B cell (primary cell): ENCODE measurements around the gene RFX8. TPM values are rescaled to one million over a fixed set of nuclear protein-coding genes. Genes with fewer than 3 reads are reported as not detected.

ENCODE experiments used
- ATAC-seq: fragments of 200-7000 bp; cut with Tn5 transposase; one replicate; pipeline ENCODE4 v1.10.0; 2021; ENCODE audit warnings: low read depth, mild to moderate bottlenecking, moderate number of reproducible peaks, moderate library complexity
- CTCF ChIA-PET: fragments of 350-600 bp; sonication (Branson Sonifier 250); formaldehyde crosslinking; loops from one replicate; lab custom pipeline; 2021; ENCODE audit warnings: antibody characterized with exemption, inconsistent platforms; lab: Charles Lee
- POLR2A ChIA-PET: fragments of 350-600 bp; sonication (Branson Sonifier 250); formaldehyde crosslinking; loops from one replicate; lab custom pipeline; 2021; ENCODE audit warnings: antibody characterized with exemption; lab: Charles Lee
- DNase-seq: peaks from one replicate; pipeline ENCODE4 v3.0.0; 2013
- H2AFZ ChIP-seq: 2 replicates; pipeline ENCODE4 v1.6.1; 2012; ENCODE audit warnings: mild to moderate bottlenecking, low read depth, low read length; ENCODE audit not compliant: insufficient read depth, poor library complexity, severe bottlenecking
- H3K27ac ChIP-seq, 2 donors: 1 replicate in 1 of 2; 2 replicates in 1 of 2; pipeline ENCODE4 v1.5.1; 2012 to 2013; ENCODE audit warnings: low read length in 2 of 2, mild to moderate bottlenecking in 2 of 2, moderate library complexity in 1 of 2
- H3K27me3 ChIP-seq, 4 experiments: fragments of 200-600 bp in 1 of 4; sonication (generic) in 1 of 4; replicated peaks in 1 of 4; 1 replicate in 2 of 4; 2 replicates in 2 of 4; pipeline versions ENCODE4 v1.6.1 to v1.7.0; 2013 to 2016; ENCODE audit warnings: low read length in 3 of 4, mild to moderate bottlenecking in 2 of 4, mixed read lengths in 1 of 4, moderate library complexity in 1 of 4; ENCODE audit not compliant: insufficient read depth in 4 of 4, control insufficient read depth in 3 of 4; ENCODE audit errors: control extremely low read depth in 1 of 4
- H3K36me3 ChIP-seq, 2 experiments: replicated peaks in 1 of 2; 1 replicate in 1 of 2; 2 replicates in 1 of 2; pipeline versions ENCODE4 v1.6.1 to v1.7.1; 2013; ENCODE audit warnings: low read length in 1 of 2; ENCODE audit not compliant: insufficient read depth in 2 of 2, control insufficient read depth in 1 of 2; ENCODE audit errors: control extremely low read depth in 1 of 2, extremely low read depth in 1 of 2
- H3K4me1 ChIP-seq, 2 donors: fragments of 200-600 bp in 1 of 2; sonication (generic) in 1 of 2; 1 replicate in 1 of 2; 2 replicates in 1 of 2; pipeline versions ENCODE4 v1.5.1 to v1.6.1; 2013 to 2017; ENCODE audit warnings: low read length in 2 of 2; ENCODE audit not compliant: control insufficient read depth in 2 of 2, insufficient read depth in 2 of 2
- H3K4me2 ChIP-seq: replicated peaks from 2 replicates; pipeline ENCODE3; 2012; ENCODE audit warnings: mild to moderate bottlenecking, low read depth, low read length; ENCODE audit not compliant: poor library complexity, severe bottlenecking
- H3K4me3 ChIP-seq, 5 experiments: fragments of 200-600 bp in 1 of 5; sonication (generic) in 1 of 5; 1 replicate in 3 of 5; 2 replicates in 2 of 5; pipeline versions ENCODE4 v1.5.1 to v1.7.0; 2011 to 2016; ENCODE audit warnings: low read length in 4 of 5, mild to moderate bottlenecking in 4 of 5, low read depth in 2 of 5, control low read depth in 1 of 5, moderate library complexity in 1 of 5; ENCODE audit not compliant: insufficient read depth in 1 of 5; ENCODE audit errors: control extremely low read depth in 1 of 5, extremely low read depth in 1 of 5
- H3K79me2 ChIP-seq: fragments of 200-600 bp; sonication (generic); one replicate; pipeline ENCODE4 v1.6.0; 2016; ENCODE audit warnings: low read length; ENCODE audit not compliant: control insufficient read depth, insufficient read depth
- H3K9ac ChIP-seq: fragments of 200-600 bp; sonication (generic); 2 replicates; pipeline ENCODE4 v1.6.1; 2017; ENCODE audit warnings: mild to moderate bottlenecking, low read length, moderate library complexity
- H3K9me3 ChIP-seq, 3 donors: one replicate each; pipeline versions ENCODE4 v1.6.1 to v1.7.1; 2013; ENCODE audit warnings: low read length in 2 of 3; ENCODE audit not compliant: control insufficient read depth in 2 of 3, insufficient read depth in 1 of 3; ENCODE audit errors: control extremely low read depth in 1 of 3
- H4K20me1 ChIP-seq: 2 replicates; pipeline ENCODE4 v1.6.0; 2012; ENCODE audit warnings: mild to moderate bottlenecking, low read length; ENCODE audit not compliant: insufficient read depth, control insufficient read depth, poor library complexity, severe bottlenecking
- H3K27ac Mint-ChIP-seq: one replicate; pipeline ENCODE4 v1.8.0; 2021; ENCODE audit warnings: mixed read lengths
- H3K27me3 Mint-ChIP-seq: one replicate; pipeline ENCODE4 v1.8.0; 2021; ENCODE audit warnings: mixed read lengths
- H3K4me1 Mint-ChIP-seq: one replicate; pipeline ENCODE4 v1.8.0; 2021; ENCODE audit warnings: mixed read lengths
- H3K4me3 Mint-ChIP-seq: one replicate; pipeline ENCODE4 v1.8.0; 2021; ENCODE audit warnings: mixed read lengths
- H3K9me3 Mint-ChIP-seq: one replicate; pipeline ENCODE4 v1.8.0; 2022; ENCODE audit warnings: mixed read lengths; ENCODE audit not compliant: insufficient read depth
- EZH2 ChIP-seq: IDR thresholded peaks from 2 replicates; pipeline ENCODE4 v1.6.1; 2012; ENCODE audit warnings: borderline replicate concordance, low read depth, mild to moderate bottlenecking, moderate library complexity, low read length; ENCODE audit not compliant: insufficient read depth, poor library complexity, severe bottlenecking
- WGBS: methylation state at CpG from one replicate; pipeline ENCODE4 v1.1.5; 2013; ENCODE audit warnings: missing lambda C conversion rate; ENCODE audit not compliant: insufficient coverage; 5-methylcytosine and 5-hydroxymethylcytosine counted together
- intact Hi-C: fragments of 100-400 bp; cut with micrococcal nuclease; formaldehyde crosslinking; loops from one replicate; pipeline ENCODE4 v1.10.0; 2022
- polyA plus RNA-seq: library from polyadenylated mRNA; depleted of rRNA; stranded (reverse); fragments of >200 nt; gene quantifications from 2 replicates; pipeline ENCODE4 v1.2.3, GENCODE V29; 2012
- total RNA-seq, 2 donors: library from RNA; stranded (reverse); fragments of 120-200 nt in 1 of 2; gene quantifications; 1 replicate in 1 of 2; 2 replicates in 1 of 2; pipeline versions ENCODE4 v1.2.3 to v1.2.4, GENCODE V29; 2013 to 2022
- TF ChIP-seq, protein P1 (sequence below): fragments of 200-600 bp; IDR thresholded peaks from one replicate; pipeline ENCODE4 v1.8.0; 2022; ENCODE audit warnings: antibody characterized with exemption, mild to moderate bottlenecking

RFX8 gene
- total and polyA plus RNA-seq, 2 donors (not counting 1 experiment from before 2014, with no cell fraction given) = not detected

DNA sequence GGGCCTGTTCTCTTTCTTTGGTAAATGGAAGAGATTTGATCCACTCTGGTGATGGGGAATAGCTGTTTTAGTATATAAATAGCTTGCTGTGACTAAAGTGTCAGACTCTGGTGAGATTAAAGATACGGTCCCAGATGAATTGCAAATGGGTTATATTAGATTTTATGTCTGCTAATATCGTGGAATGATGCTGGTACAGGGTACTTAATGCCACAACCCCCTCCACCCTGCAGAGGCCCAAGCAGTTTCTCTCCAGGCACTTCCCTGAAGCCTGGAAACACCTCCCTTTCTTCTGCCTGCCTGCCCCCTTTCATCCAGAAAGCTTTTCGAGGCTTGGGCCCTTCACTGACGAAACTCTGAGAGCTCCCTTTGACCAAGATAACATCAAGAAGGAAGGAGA lies 21.4 kb upstream of the RFX8 start:
- ChIA-PET CTCF (no interaction called here), POLR2A (no interaction called here)
- 100% methylated on average over 1 of the region's 4 CpGs for WGBS
- no peak overlapping the region for H3K27ac ChIP-seq
- Mint-ChIP-seq H3K9me3 (no peaks in the 10 kb centered on the region), H3K4me3 (no peak overlapping the region), H3K27ac (no peak overlapping the region), H3K4me1 (no peaks in the 10 kb centered on the region), H3K27me3 (no peaks in the 10 kb centered on the region)
- no peak for ATAC-seq
- no peaks in the 10 kb centered on the region for H3K36me3 ChIP-seq
- no peaks in the 10 kb centered on the region for H3K4me1 ChIP-seq
- intact Hi-C loops = no loop called here
- H4K20me1 ChIP-seq = no peaks in the 10 kb centered on the region
- H3K79me2 ChIP-seq = no peaks in the 10 kb centered on the region
- no peak for DNase-seq
- no peak for TF ChIP-seq EZH2
- TF ChIP-seq, protein P1, sequence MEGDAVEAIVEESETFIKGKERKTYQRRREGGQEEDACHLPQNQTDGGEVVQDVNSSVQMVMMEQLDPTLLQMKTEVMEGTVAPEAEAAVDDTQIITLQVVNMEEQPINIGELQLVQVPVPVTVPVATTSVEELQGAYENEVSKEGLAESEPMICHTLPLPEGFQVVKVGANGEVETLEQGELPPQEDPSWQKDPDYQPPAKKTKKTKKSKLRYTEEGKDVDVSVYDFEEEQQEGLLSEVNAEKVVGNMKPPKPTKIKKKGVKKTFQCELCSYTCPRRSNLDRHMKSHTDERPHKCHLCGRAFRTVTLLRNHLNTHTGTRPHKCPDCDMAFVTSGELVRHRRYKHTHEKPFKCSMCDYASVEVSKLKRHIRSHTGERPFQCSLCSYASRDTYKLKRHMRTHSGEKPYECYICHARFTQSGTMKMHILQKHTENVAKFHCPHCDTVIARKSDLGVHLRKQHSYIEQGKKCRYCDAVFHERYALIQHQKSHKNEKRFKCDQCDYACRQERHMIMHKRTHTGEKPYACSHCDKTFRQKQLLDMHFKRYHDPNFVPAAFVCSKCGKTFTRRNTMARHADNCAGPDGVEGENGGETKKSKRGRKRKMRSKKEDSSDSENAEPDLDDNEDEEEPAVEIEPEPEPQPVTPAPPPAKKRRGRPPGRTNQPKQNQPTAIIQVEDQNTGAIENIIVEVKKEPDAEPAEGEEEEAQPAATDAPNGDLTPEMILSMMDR = no peak
- H3K4me3 ChIP-seq = no peak overlapping the region
- no peak overlapping the region for H2AFZ ChIP-seq
- no peak overlapping the region for H3K4me2 ChIP-seq
- no peaks in the 10 kb centered on the region for H3K27me3 ChIP-seq
- H3K9me3 ChIP-seq = no peaks in the 10 kb centered on the region
- no peak overlapping the region for H3K9ac ChIP-seq

DNA sequence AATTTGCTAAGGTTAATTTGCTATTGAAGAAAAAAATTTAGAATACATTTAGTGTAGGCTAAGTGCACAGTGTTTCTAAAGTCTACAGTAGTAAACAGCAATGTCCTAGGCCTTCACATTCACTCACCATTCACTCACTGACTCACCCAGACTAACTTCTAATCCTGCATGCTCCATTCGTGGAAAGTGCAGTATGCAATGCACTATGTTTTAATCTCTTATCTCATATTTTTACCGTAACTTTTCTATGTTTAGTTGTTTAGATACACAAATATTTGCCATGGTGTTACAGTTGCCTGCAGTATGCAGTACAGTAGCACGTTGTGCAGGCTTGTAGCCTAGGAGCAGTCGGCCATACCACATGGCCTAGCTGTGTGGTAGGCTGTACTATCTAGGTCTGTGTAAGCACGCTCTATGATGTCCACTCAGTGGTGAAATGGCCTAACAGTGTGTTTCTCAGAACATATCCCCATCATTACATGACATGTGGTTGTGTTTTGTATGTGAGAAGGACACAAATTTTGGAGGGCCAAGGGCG lies 18.1 kb upstream of the RFX8 start:
- POLR2A ChIA-PET = no interaction called here
- CTCF ChIA-PET = interaction anchor here (0.7 kb wide), 1 partner anchor 45 kb away, joined by 4 read pairs; no protein-coding TSS in a partner anchor
- Histone ChIP-seq H3K27me3 (peaks cover 0 to 4% (median 0%) of the 10 kb centered on the region in 4 experiments), H3K79me2 (no peaks in the 10 kb centered on the region), H3K4me3 (no peak overlapping the region), H3K36me3 (no peaks in the 10 kb centered on the region), H2AFZ (no peak overlapping the region), H3K9me3 (peaks cover 0 to 5% (median 0%) of the 10 kb centered on the region in 3 donors), H3K27ac (no peak overlapping the region), H3K4me2 (no peak overlapping the region), H3K9ac (no peak overlapping the region), H4K20me1 (no peaks in the 10 kb centered on the region), H3K4me1 (no peaks in the 10 kb centered on the region)
- no peaks in the 10 kb centered on the region for H3K9me3 Mint-ChIP-seq
- TF ChIP-seq, protein P1 = no peak
- TF ChIP-seq EZH2 = no peak
- H3K27ac Mint-ChIP-seq = no peak overlapping the region
- WGBS = 97% methylated on average over 3 of the region's 6 CpGs
- peaks cover 7% of the 10 kb centered on the region for H3K27me3 Mint-ChIP-seq
- intact Hi-C loops = no loop called here
- ATAC-seq (no peak), DNase-seq (no peak)
- no peaks in the 10 kb centered on the region for H3K4me1 Mint-ChIP-seq
- H3K4me3 Mint-ChIP-seq = no peak overlapping the region
